Activated T-helper 17 cell treated with anti-CD3 and anti-CD28 coated beads, Interleukin-2, amount 50 U/mL, for 72 hours (primary cell): ENCODE data around the gene DOCK10. TPM values are rescaled to one million over a fixed set of nuclear protein-coding genes. Genes with fewer than 3 reads are reported as not detected.
"Not testable (repeated sequence)": the region's sequence is repeated elsewhere in the genome, so short reads cannot be mapped to it uniquely, and the experiment has no call there.

ENCODE experiments used
- ATAC-seq: fragments of 150-1000 bp; cut with Tn5 transposase; replicated peaks from 2 replicates; pipeline ENCODE4 v1.10.0; 2021; ENCODE audit warnings: mild to moderate bottlenecking, moderate library complexity
- H3K27ac Mint-ChIP-seq: one replicate; pipeline ENCODE4 v1.8.0; 2022; ENCODE audit warnings: mixed read lengths
- H3K27me3 Mint-ChIP-seq: one replicate; pipeline ENCODE4 v1.8.0; 2022; ENCODE audit warnings: mixed read lengths
- H3K36me3 Mint-ChIP-seq: one replicate; pipeline ENCODE4 v1.8.0; 2022; ENCODE audit warnings: low read depth, mild to moderate bottlenecking, mixed read lengths
- H3K4me1 Mint-ChIP-seq: one replicate; pipeline ENCODE4 v1.8.0; 2022; ENCODE audit warnings: mixed read lengths
- H3K4me3 Mint-ChIP-seq: one replicate; pipeline ENCODE4 v1.8.0; 2022; ENCODE audit warnings: mild to moderate bottlenecking, mixed read lengths
- H3K9me3 Mint-ChIP-seq: one replicate; pipeline ENCODE4 v1.8.0; 2022; ENCODE audit warnings: mixed read lengths
- total RNA-seq, 2 donors: library from RNA; stranded (reverse); gene quantifications; one replicate each; pipeline ENCODE4 v1.2.3, GENCODE V29; 2022

The DOCK10 gene
- total RNA-seq, 2 donors from 2014 or later: 142 to 227 TPM

GRCh38 chr2:224927011-224927410, 115.3 kb downstream of the DOCK10 start:
- H3K36me3 Mint-ChIP-seq: peaks cover 98% of the 10 kb centered on the region
- peak; percentile 1 for ATAC-seq
- H3K27me3 Mint-ChIP-seq: no peaks in the 10 kb centered on the region
- H3K4me3 Mint-ChIP-seq: peak overlapping the region; percentile 78
- H3K27ac Mint-ChIP-seq: peak overlapping the region; percentile 97
- no peaks in the 10 kb centered on the region for H3K9me3 Mint-ChIP-seq
- peaks cover 74% of the 10 kb centered on the region for H3K4me1 Mint-ChIP-seq

- peaks cover 85% of the 10 kb centered on the region for H3K36me3 Mint-ChIP-seq
- no peaks in the 10 kb centered on the region for H3K27me3 Mint-ChIP-seq
- peak; percentile 49 for ATAC-seq
- peaks cover 61% of the 10 kb centered on the region for H3K4me1 Mint-ChIP-seq
- H3K4me3 Mint-ChIP-seq: peak overlapping the region; percentile 78
- H3K27ac Mint-ChIP-seq: peak overlapping the region; percentile 97
- no peaks in the 10 kb centered on the region for H3K9me3 Mint-ChIP-seq
Observed at GRCh38 chr2:224925810-224926100, 116.5 kb downstream of the DOCK10 start.

GRCh38 chr2:224925061-224925809, 117.0 kb downstream of the DOCK10 start:
- H3K9me3 Mint-ChIP-seq: no peaks in the 10 kb centered on the region
- peaks cover 80% of the 10 kb centered on the region for H3K36me3 Mint-ChIP-seq
- peak; percentile 47 for ATAC-seq
- H3K27ac Mint-ChIP-seq: peak overlapping the region; percentile 97
- peaks cover 56% of the 10 kb centered on the region for H3K4me1 Mint-ChIP-seq
- H3K27me3 Mint-ChIP-seq: no peaks in the 10 kb centered on the region
- peak overlapping the region; percentile 78 for H3K4me3 Mint-ChIP-seq

GRCh38 chr2:224924631-224925030, 117.6 kb downstream of the DOCK10 start:
- peak overlapping the region; percentile 78 for H3K4me3 Mint-ChIP-seq
- H3K4me1 Mint-ChIP-seq: peaks cover 56% of the 10 kb centered on the region
- no peaks in the 10 kb centered on the region for H3K27me3 Mint-ChIP-seq
- no peaks in the 10 kb centered on the region for H3K9me3 Mint-ChIP-seq
- H3K36me3 Mint-ChIP-seq: peaks cover 74% of the 10 kb centered on the region
- no peak for ATAC-seq
- peak overlapping the region; percentile 97 for H3K27ac Mint-ChIP-seq

- peak overlapping the region; percentile 38 for H3K4me3 Mint-ChIP-seq
- peaks cover 37% of the 10 kb centered on the region for H3K4me1 Mint-ChIP-seq
- H3K27me3 Mint-ChIP-seq: no peaks in the 10 kb centered on the region
- H3K36me3 Mint-ChIP-seq: peaks cover 50% of the 10 kb centered on the region
- no peak for ATAC-seq
- H3K27ac Mint-ChIP-seq: peak overlapping the region; percentile 36
- H3K9me3 Mint-ChIP-seq: no peaks in the 10 kb centered on the region
Observed at GRCh38 chr2:224922142-224922727, 120.0 kb downstream of the DOCK10 start.

- peaks cover 16% of the 10 kb centered on the region for H3K4me1 Mint-ChIP-seq
- peaks cover 24% of the 10 kb centered on the region for H3K36me3 Mint-ChIP-seq
- H3K27ac Mint-ChIP-seq: no peak overlapping the region
- ATAC-seq: no peak
- no peak overlapping the region for H3K4me3 Mint-ChIP-seq
- no peaks in the 10 kb centered on the region for H3K27me3 Mint-ChIP-seq
- no peaks in the 10 kb centered on the region for H3K9me3 Mint-ChIP-seq
Observed at GRCh38 chr2:224919472-224920110, 122.7 kb downstream of the DOCK10 start.

GRCh38 chr2:224918626-224919471, 123.4 kb downstream of the DOCK10 start:
- Mint-ChIP-seq H3K9me3 (no peaks in the 10 kb centered on the region), H3K4me1 (peaks cover 9% of the 10 kb centered on the region), H3K27ac (no peak overlapping the region), H3K36me3 (peaks cover 22% of the 10 kb centered on the region), H3K27me3 (no peaks in the 10 kb centered on the region), H3K4me3 (no peak overlapping the region)
- peak; percentile 17 for ATAC-seq

GRCh38 chr2:224917246-224917645, 125.0 kb downstream of the DOCK10 start:
- not testable (repeated sequence) for H3K4me1 Mint-ChIP-seq, H3K27me3 Mint-ChIP-seq, H3K9me3 Mint-ChIP-seq, H3K27ac Mint-ChIP-seq, ATAC-seq, H3K4me3 Mint-ChIP-seq
- peaks cover 24% of the 10 kb centered on the region for H3K36me3 Mint-ChIP-seq

GRCh38 chr2:224915136-224915535, 127.1 kb downstream of the DOCK10 start:
- H3K4me1 Mint-ChIP-seq: peaks cover 14% of the 10 kb centered on the region
- no peak overlapping the region for H3K4me3 Mint-ChIP-seq
- no peak for ATAC-seq
- H3K36me3 Mint-ChIP-seq: peaks cover 42% of the 10 kb centered on the region
- no peaks in the 10 kb centered on the region for H3K9me3 Mint-ChIP-seq
- H3K27ac Mint-ChIP-seq: no peak overlapping the region
- H3K27me3 Mint-ChIP-seq: no peaks in the 10 kb centered on the region

- H3K27me3 Mint-ChIP-seq: no peaks in the 10 kb centered on the region
- H3K4me1 Mint-ChIP-seq: peaks cover 41% of the 10 kb centered on the region
- no peaks in the 10 kb centered on the region for H3K9me3 Mint-ChIP-seq
- H3K27ac Mint-ChIP-seq: peak overlapping the region; percentile 70
- no peak for ATAC-seq
- peaks cover 88% of the 10 kb centered on the region for H3K36me3 Mint-ChIP-seq
- peak overlapping the region; percentile 15 for H3K4me3 Mint-ChIP-seq
Observed at GRCh38 chr2:224910574-224910925, 131.7 kb downstream of the DOCK10 start.

GRCh38 chr2:224909885-224910573, 132.2 kb downstream of the DOCK10 start:
- Mint-ChIP-seq H3K9me3 (no peaks in the 10 kb centered on the region), H3K4me3 (peak overlapping the region; percentile 15), H3K27me3 (no peaks in the 10 kb centered on the region), H3K36me3 (peaks cover 91% of the 10 kb centered on the region), H3K27ac (peak overlapping the region; percentile 70), H3K4me1 (peaks cover 41% of the 10 kb centered on the region)
- peak; percentile 90 for ATAC-seq

- peaks cover 49% of the 10 kb centered on the region for H3K4me1 Mint-ChIP-seq
- H3K27me3 Mint-ChIP-seq: no peaks in the 10 kb centered on the region
- ATAC-seq: no peak
- H3K9me3 Mint-ChIP-seq: no peaks in the 10 kb centered on the region
- H3K4me3 Mint-ChIP-seq: no peak overlapping the region
- H3K27ac Mint-ChIP-seq: peak overlapping the region; percentile 70
- H3K36me3 Mint-ChIP-seq: peaks cover 95% of the 10 kb centered on the region
Observed at GRCh38 chr2:224908818-224909217, 133.4 kb downstream of the DOCK10 start.

- no peaks in the 10 kb centered on the region for H3K9me3 Mint-ChIP-seq
- peaks cover 90% of the 10 kb centered on the region for H3K36me3 Mint-ChIP-seq
- H3K4me1 Mint-ChIP-seq: peaks cover 36% of the 10 kb centered on the region
- no peaks in the 10 kb centered on the region for H3K27me3 Mint-ChIP-seq
- H3K4me3 Mint-ChIP-seq: no peak overlapping the region
- ATAC-seq: peak; percentile 69
- peak overlapping the region; percentile 50 for H3K27ac Mint-ChIP-seq
Observed at GRCh38 chr2:224904381-224904780, 137.9 kb downstream of the DOCK10 start.

GRCh38 chr2:224903621-224904020, 138.6 kb downstream of the DOCK10 start:
- Mint-ChIP-seq H3K36me3 (peaks cover 90% of the 10 kb centered on the region), H3K4me1 (peaks cover 36% of the 10 kb centered on the region), H3K9me3 (no peaks in the 10 kb centered on the region), H3K4me3 (no peak overlapping the region), H3K27ac (no peak overlapping the region), H3K27me3 (no peaks in the 10 kb centered on the region)
- no peak for ATAC-seq
